Effector memory CD4-positive, alpha-beta T cell (primary cell): Measurements from ENCODE around the gene RBFA.

ENCODE experiments used
- DNase-seq, 3 donors: peaks; one replicate each; pipeline ENCODE4 v3.0.0-alpha.2; 2020
- H3K27ac ChIP-seq: 2 replicates; pipeline ENCODE4 v1.7.0; 2013; ENCODE audit warnings: mild to moderate bottlenecking, low read length, moderate library complexity; ENCODE audit not compliant: insufficient read depth, poor library complexity, severe bottlenecking
- H3K27me3 ChIP-seq: replicated peaks from 2 replicates; pipeline ENCODE4 v1.7.0; 2013; ENCODE audit warnings: mild to moderate bottlenecking, low read length; ENCODE audit not compliant: insufficient read depth, control insufficient read depth, poor library complexity, severe bottlenecking
- H3K36me3 ChIP-seq: 2 replicates; pipeline ENCODE4 v1.7.0; 2013; ENCODE audit warnings: mild to moderate bottlenecking, low read length, moderate library complexity; ENCODE audit not compliant: control insufficient read depth, insufficient read depth
- H3K4me1 ChIP-seq: 2 replicates; pipeline ENCODE4 v1.7.0; 2013; ENCODE audit warnings: low read length, mild to moderate bottlenecking; ENCODE audit not compliant: control insufficient read depth, insufficient read depth, poor library complexity, severe bottlenecking
- H3K4me3 ChIP-seq: 2 replicates; pipeline ENCODE4 v1.7.0; 2013; ENCODE audit warnings: low read length, low read depth, mild to moderate bottlenecking; ENCODE audit not compliant: insufficient read depth, poor library complexity, severe bottlenecking
- H3K9me3 ChIP-seq: 2 replicates; pipeline ENCODE4 v1.7.0; 2013; ENCODE audit warnings: mild to moderate bottlenecking, low read length, moderate library complexity; ENCODE audit not compliant: control insufficient read depth

RBFA gene

GRCh38 chr18:80067321-80067720 is 33.1 kb downstream of the RBFA start:
- Histone ChIP-seq H3K27ac (no peak overlapping the region), H3K4me1 (no peaks in the 10 kb centered on the region)
- no peak for DNase-seq

GRCh38 chr18:80067897-80068296 is 33.7 kb downstream of the RBFA start:
- DNase-seq = no peak
- H3K9me3 ChIP-seq = no peaks in the 10 kb centered on the region
- H3K27me3 ChIP-seq = no peaks in the 10 kb centered on the region
- H3K4me1 ChIP-seq = no peaks in the 10 kb centered on the region
- no peak overlapping the region for H3K27ac ChIP-seq
- no peak overlapping the region for H3K4me3 ChIP-seq
- no peaks in the 10 kb centered on the region for H3K36me3 ChIP-seq

More at GRCh38 chr18:80067321-80067720, 33.1 kb downstream of the RBFA start:
- H3K9me3 ChIP-seq = no peaks in the 10 kb centered on the region
- no peaks in the 10 kb centered on the region for H3K27me3 ChIP-seq
- no peak overlapping the region for H3K4me3 ChIP-seq
- H3K36me3 ChIP-seq = no peaks in the 10 kb centered on the region

GRCh38 chr18:80068571-80069272 is 34.5 kb downstream of the RBFA start:
- Histone ChIP-seq H3K27ac (no peak overlapping the region), H3K4me3 (no peak overlapping the region), H3K9me3 (no peaks in the 10 kb centered on the region), H3K36me3 (no peaks in the 10 kb centered on the region), H3K4me1 (no peaks in the 10 kb centered on the region), H3K27me3 (no peaks in the 10 kb centered on the region)
- no peak for DNase-seq

GRCh38 chr18:80070825-80071224 is 36.6 kb downstream of the RBFA start:
- no peak for DNase-seq
- no peak overlapping the region for H3K4me3 ChIP-seq
- H3K27me3 ChIP-seq = no peaks in the 10 kb centered on the region
- H3K9me3 ChIP-seq = no peaks in the 10 kb centered on the region
- no peaks in the 10 kb centered on the region for H3K36me3 ChIP-seq
- H3K27ac ChIP-seq = no peak overlapping the region
- H3K4me1 ChIP-seq = no peaks in the 10 kb centered on the region

GRCh38 chr18:80074183-80074582 is 39.9 kb downstream of the RBFA start:
- Histone ChIP-seq H3K9me3 (no peaks in the 10 kb centered on the region), H3K36me3 (no peaks in the 10 kb centered on the region), H3K27me3 (no peaks in the 10 kb centered on the region), H3K4me3 (no peak overlapping the region), H3K27ac (no peak overlapping the region), H3K4me1 (no peaks in the 10 kb centered on the region)
- DNase-seq = no peak

GRCh38 chr18:80074697-80075096 is 40.5 kb downstream of the RBFA start:
- Histone ChIP-seq H3K36me3 (no peaks in the 10 kb centered on the region), H3K9me3 (no peaks in the 10 kb centered on the region), H3K27me3 (no peaks in the 10 kb centered on the region), H3K4me1 (no peaks in the 10 kb centered on the region), H3K27ac (no peak overlapping the region), H3K4me3 (no peak overlapping the region)
- DNase-seq = no peak

- H3K27ac ChIP-seq = no peak overlapping the region
- no peaks in the 10 kb centered on the region for H3K9me3 ChIP-seq
- H3K36me3 ChIP-seq = no peaks in the 10 kb centered on the region
- H3K4me1 ChIP-seq = no peaks in the 10 kb centered on the region
- no peak overlapping the region for H3K4me3 ChIP-seq
- no peaks in the 10 kb centered on the region for H3K27me3 ChIP-seq
- no peak for DNase-seq
Observed at GRCh38 chr18:80075940-80076339, 41.7 kb downstream of the RBFA start.

GRCh38 chr18:80076379-80076778 is 42.1 kb downstream of the RBFA start:
- Histone ChIP-seq H3K27ac (no peak overlapping the region), H3K27me3 (no peaks in the 10 kb centered on the region), H3K4me3 (no peak overlapping the region), H3K9me3 (no peaks in the 10 kb centered on the region), H3K4me1 (no peaks in the 10 kb centered on the region), H3K36me3 (no peaks in the 10 kb centered on the region)
- DNase-seq = no peak

- Histone ChIP-seq H3K4me3 (no peak overlapping the region), H3K9me3 (no peaks in the 10 kb centered on the region), H3K36me3 (no peaks in the 10 kb centered on the region)
Observed at GRCh38 chr18:80077873-80078272, 43.6 kb downstream of the RBFA start.

More at GRCh38 chr18:80077873-80078272, 43.6 kb downstream of the RBFA start:
- Histone ChIP-seq H3K4me1 (no peaks in the 10 kb centered on the region), H3K27me3 (no peaks in the 10 kb centered on the region), H3K27ac (no peak overlapping the region)
- no peak for DNase-seq
